ENCODE measurements around the gene MTFP1.

- no peak for TF ChIP-seq EZH2 (IDR thresholded peaks at IDR 0.05; ENCODE audit: low read depth)
- TF ChIP-seq, protein P1, sequence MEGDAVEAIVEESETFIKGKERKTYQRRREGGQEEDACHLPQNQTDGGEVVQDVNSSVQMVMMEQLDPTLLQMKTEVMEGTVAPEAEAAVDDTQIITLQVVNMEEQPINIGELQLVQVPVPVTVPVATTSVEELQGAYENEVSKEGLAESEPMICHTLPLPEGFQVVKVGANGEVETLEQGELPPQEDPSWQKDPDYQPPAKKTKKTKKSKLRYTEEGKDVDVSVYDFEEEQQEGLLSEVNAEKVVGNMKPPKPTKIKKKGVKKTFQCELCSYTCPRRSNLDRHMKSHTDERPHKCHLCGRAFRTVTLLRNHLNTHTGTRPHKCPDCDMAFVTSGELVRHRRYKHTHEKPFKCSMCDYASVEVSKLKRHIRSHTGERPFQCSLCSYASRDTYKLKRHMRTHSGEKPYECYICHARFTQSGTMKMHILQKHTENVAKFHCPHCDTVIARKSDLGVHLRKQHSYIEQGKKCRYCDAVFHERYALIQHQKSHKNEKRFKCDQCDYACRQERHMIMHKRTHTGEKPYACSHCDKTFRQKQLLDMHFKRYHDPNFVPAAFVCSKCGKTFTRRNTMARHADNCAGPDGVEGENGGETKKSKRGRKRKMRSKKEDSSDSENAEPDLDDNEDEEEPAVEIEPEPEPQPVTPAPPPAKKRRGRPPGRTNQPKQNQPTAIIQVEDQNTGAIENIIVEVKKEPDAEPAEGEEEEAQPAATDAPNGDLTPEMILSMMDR (conservative IDR thresholded peaks at IDR 0.05), result no peak
Observed at GRCh38 chr22:30438559-30438958, 13.0 kb downstream of the MTFP1 start.
